ENCODE measurements around the gene TMEM215.
"Not testable (repeated sequence)": the region's sequence is repeated elsewhere in the genome, so short reads cannot be mapped to it uniquely, and the experiment has no call there.

TMEM215 gene

GRCh38 chr9:32783168-32783891 lies at the start of gene TMEM215:
TSS of gene TMEM215 (plus strand) at chr9:32783540. CDS start at chr9:32784184, 644 bp downstream.
- DNase-seq: no peak

GRCh38 chr9:32735476-32735875 lies 47.9 kb upstream of the TMEM215 start:
- no peak for DNase-seq

DNA sequence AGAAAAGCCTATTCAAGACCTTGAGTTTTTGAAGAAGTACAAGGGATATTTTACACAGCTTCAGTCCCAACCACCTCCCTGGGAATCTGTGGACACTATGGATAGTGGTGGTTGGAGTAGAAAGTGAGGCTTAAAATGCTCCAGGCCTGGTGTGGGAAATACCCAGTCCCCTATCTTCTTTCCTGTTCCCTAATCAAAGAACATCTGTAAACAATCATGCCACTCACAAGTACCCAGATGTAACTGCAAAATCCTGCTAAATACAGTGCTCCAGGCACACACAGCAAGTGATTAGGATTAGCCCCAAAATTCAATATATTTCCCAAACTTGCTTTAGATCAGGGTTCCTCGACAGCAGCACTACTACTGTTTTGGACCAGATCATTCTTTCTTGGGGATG lies 46.0 kb upstream of the TMEM215 start:
- DNase-seq: no peak

- no peak for DNase-seq
Observed at GRCh38 chr9:32738501-32739172, 44.7 kb upstream of the TMEM215 start.

GRCh38 chr9:32741706-32742105 lies 41.6 kb upstream of the TMEM215 start:
- DNase-seq: no peak

DNA sequence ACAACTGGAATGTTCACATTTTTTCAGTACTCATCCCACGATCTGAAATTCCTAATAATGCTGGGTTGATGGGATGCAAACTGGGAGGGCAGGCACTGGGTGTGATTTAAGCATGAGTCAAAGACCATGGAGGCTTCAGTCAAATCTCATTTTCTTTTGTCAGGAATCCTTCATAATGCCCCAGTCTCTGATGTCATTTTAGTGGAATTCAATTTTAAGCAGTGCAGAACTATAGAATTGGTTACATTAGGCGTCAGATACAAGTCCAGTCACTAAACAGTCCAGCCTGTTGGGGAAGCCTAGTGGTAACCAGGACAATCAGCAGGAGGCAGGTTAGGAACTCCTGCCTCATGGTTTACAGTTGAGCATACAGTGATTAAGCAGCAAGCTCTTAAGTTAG lies 41.0 kb upstream of the TMEM215 start:
- no peak for DNase-seq

DNA sequence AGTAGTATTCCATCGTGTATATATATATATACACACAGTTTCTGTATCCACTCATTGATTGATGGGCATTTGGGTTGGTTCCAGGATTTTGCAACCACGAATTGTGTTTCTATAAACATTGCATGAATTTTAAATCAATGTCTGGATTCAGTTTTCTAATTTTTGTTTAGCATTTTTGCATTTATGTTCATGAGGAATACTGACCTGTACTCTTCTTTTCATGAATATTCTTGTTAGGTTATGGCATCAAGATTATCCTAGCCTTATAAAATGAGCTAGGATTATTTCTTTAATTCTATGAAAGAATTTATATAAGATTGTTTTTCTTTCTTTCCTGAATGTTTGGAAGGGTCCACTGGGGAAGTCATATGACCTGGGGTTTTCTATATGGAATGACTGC lies 35.3 kb upstream of the TMEM215 start:
- DNase-seq: no peak

GRCh38 chr9:32755730-32756129 lies 27.6 kb upstream of the TMEM215 start:
- DNase-seq: no peak

GRCh38 chr9:32764139-32764538 lies 19.2 kb upstream of the TMEM215 start:
- DNase-seq: no peak

DNA sequence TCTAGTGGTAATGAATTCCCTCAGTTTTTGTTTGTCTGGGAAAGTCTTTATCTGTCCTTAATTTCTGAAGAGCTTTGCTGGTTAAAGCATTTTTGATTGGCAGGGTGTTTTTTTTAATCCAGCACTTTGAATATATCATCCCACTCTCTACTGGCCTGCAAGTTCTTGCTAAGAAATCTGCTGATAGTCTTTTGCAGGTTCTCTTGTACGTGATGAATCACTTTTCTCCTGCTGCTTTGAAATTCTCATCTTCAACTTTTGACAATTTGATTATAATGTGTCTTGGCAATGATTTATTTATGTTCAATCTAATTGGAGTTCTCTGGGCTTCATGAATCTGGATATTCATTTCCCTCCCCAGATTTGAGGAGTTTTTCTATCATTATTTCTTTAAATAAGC lies 8.1 kb upstream of the TMEM215 start:
- no peak for DNase-seq

GRCh38 chr9:32776201-32776600 lies 7.1 kb upstream of the TMEM215 start:
- no peak for DNase-seq

DNA sequence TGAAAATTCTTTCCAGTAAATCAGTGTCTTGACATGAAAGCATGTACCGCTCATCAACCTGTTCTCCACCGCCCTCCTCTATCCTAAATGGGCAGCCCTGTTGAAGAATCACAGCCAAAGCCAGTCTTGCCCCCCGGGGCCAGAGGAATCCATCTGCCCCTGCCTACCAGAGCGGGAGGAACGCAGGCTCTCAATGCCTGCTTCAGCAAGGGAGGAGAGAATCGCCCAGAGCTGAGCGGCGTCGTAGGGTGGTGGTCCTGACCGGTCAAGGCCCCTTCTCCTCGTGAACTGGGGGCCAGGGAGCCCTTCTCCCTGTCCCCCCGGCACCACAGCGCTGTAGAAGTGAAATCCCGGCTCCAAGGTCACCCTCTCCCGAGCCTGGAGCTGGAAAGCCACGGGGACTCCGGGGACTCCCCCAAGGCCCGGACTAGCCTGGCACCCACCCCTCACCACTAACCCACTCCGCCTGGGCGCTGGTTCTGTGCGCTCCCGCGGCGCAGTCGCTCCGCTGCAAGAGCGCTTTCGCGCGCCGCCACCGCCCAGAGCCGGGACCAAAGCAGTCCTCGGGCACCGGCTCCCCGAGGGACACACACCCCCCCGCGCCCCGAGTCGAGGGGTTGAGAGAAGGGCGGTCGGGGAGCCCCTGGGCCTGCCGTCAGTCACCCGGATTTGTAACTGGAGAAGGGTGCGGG lies 718 bp upstream of the TMEM215 start:
- no peak for DNase-seq

- no peak for DNase-seq
Observed at GRCh38 chr9:32787816-32788215, 4.5 kb downstream of the TMEM215 start.

- not testable (repeated sequence) for DNase-seq
Observed at GRCh38 chr9:32796015-32796414, 12.7 kb downstream of the TMEM215 start.

DNA sequence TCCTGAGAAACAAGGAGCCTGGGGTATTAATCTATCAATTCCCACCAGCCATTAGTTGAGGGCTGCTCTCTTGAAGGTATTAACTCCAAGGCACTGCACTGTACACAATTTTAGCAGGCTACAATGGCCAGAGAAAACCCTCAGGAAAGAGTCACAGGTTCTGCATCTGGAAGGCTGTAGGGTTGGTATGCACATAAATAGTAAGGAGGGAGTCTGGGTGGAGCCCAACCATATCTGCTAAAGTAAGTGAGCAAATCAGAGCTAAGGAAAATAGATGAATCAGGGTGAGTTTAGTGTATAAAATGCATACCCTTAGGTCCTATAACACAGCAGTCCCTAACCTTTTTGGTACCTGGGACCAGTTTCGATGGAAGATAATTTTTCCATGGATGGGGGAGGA lies 18.2 kb downstream of the TMEM215 start:
- DNase-seq: no peak

DNA sequence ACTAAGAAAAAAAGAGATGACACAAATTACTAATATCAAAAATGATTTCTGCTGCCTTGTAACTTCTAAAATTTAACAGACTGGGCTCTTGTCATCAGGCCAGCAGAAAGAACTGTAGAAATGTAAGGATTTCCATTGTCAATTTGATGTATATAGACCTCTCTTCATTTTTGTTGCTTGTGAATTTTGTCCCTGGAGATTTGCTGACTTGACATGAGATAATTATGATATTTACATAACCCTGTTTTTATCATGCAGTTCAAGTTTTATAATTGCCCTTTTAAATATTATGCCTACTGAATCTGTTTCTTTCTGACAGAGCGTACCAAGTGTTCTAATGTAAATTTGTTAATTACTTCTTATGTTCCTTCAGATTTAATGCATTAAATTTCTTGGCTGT lies 23.9 kb downstream of the TMEM215 start:
- DNase-seq: no peak

- DNase-seq: no peak
Observed at GRCh38 chr9:32811246-32811645, 27.9 kb downstream of the TMEM215 start.

- no peak for DNase-seq
Observed at GRCh38 chr9:32820322-32820721, 37.0 kb downstream of the TMEM215 start.

DNA sequence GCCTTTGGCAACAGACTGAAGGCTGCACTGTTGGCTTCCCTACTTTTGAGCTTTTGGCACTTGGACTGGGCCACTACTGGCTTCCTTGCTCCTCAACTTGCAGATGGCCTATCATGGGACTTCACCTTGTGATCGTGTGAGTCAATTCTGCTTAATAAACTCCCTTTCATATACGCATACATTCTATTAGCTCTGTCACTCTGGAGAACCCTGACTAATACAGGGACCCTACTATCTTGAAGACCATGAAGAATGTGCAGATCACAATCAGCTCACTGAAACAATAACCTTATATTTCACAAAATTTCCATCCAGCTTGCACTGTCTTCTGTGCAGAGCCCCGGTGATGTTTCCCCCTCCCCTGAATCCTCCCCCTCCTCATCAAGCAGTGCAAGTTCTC lies 39.8 kb downstream of the TMEM215 start:
- no peak for DNase-seq

GRCh38 chr9:32823551-32823950 lies 40.2 kb downstream of the TMEM215 start:
- DNase-seq: no peak

DNA sequence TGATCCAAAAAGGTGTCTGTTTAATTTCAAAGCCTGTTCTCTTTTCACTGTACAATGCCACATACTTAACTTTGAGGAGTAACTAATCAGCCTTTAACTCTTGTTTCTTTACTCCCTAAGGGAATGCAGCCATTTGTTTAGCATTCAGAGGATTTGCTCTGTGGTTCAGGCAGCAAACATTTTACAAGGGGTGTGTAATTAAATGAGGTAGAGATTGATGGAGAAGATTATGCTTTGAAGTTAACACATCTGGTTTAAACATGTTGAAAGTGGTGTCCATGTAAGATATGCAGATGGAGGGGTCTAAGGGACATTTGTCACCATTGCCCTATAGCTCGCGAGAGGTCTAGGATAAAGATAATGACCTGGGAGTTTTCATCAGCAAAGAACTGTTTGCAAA lies 41.9 kb downstream of the TMEM215 start:
- DNase-seq: no peak

GRCh38 chr9:32828861-32829260 lies 45.5 kb downstream of the TMEM215 start:
- no peak for DNase-seq

- no peak for DNase-seq
Observed at GRCh38 chr9:32832346-32832745, 49.0 kb downstream of the TMEM215 start.
